Sigmoid colon (tissue), 4 donors: ENCODE results near the gene SGCD.

Experiments used
- CTCF ChIP-seq, 4 experiments: fragments of 450-650 bp in 3 of 4; fragments of 200-600 bp in 1 of 4; IDR thresholded peaks; one replicate each; pipeline ENCODE4 v1.5.1; 2016 to 2019; ENCODE audit warnings: antibody characterized with exemption in 4 of 4, mild to moderate bottlenecking in 3 of 4, moderate library complexity in 2 of 4
- POLR2AphosphoS5 ChIP-seq, 4 donors: sonication (generic); formaldehyde crosslinking; IDR thresholded peaks; one replicate each; pipeline ENCODE4 v1.6.1; 2017; ENCODE audit warnings: antibody characterized with exemption in 4 of 4

- no peak for TF ChIP-seq CTCF (IDR thresholded peaks at IDR 0.05)
- no peak for TF ChIP-seq POLR2AphosphoS5 (IDR thresholded peaks at IDR 0.05)
Observed at GRCh38 chr5:156400231-156400986, 73.4 kb downstream of the SGCD start.
